Astrocyte (in vitro differentiated cells and primary cell): ENCODE results near the gene NANOS1.

Experiments used
- CTCF ChIP-seq: IDR thresholded peaks from 2 replicates; pipeline ENCODE4 v1.5.1; 2011; ENCODE audit warnings: low read depth, mild to moderate bottlenecking, inconsistent platforms, low read length, moderate library complexity; ENCODE audit not compliant: insufficient read depth
- EZH2 ChIP-seq: IDR thresholded peaks from 2 replicates; pipeline ENCODE4 v1.6.1; 2012; ENCODE audit warnings: mild to moderate bottlenecking, low read length, inconsistent platforms; ENCODE audit not compliant: insufficient read depth

GRCh38 chr10:119006451-119007210, 22.9 kb upstream of the NANOS1 start:
- peak; percentile 10 for TF ChIP-seq CTCF
- no peak for TF ChIP-seq EZH2
